ENCODE results near the gene ARMC2.
"Not testable (repeated sequence)": the region's sequence is repeated elsewhere in the genome, so short reads cannot be mapped to it uniquely, and the experiment has no call there.

The ARMC2 gene

DNA sequence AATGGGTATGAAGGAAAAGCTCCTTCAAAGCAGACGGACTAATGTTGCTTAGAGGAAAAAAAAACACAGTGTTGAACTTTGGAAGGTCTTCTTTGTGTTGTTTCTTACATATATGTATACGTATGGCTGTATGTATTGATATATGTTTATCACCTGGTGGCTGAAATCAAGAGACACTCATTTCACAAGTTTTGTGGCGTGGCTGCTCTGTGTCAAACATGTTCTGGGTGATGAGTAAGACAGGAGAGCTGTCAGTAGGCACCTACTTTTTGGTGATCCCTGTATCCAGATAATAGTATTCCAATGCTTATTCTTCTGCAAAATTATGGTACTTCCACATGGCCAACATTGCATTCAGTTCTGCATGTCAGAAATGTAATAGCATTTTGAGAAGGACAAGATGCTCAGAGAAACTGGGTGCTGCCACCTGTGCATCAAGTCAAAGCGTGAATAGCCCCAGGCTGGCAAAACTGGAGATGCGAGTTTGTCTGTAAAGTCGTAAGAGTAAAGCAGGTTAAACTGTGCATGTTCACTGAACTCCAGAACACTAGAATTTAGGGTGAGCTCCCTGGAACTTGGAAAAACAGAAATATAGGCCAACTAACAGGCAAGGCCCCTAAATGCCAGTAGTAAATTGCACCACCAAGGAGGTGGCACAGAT is 67.9 kb downstream of the ARMC2 start:
- no peak for DNase-seq (ENCODE audit: low read depth)

DNA sequence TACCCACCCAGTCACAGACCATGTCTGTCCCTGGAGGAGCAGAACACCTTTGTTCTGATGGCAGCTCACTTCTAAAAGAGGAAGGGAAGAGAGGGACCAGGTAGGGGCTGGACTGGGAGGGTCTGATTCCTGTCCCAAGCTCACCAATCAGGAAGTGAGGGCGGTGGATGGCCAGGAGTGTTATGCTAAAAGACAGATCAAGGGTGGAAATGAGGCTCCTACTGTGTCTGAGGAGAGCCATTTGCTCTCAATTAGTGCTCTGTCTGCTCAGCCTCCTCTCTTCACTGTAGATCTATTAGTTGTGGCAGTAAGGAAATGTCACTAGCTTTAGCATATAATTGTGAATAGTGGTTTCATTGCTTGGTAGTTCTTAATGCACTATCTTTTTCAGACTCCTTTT is 72.5 kb downstream of the ARMC2 start:
- DNase-seq (ENCODE audit: low read depth) = no peak

DNA sequence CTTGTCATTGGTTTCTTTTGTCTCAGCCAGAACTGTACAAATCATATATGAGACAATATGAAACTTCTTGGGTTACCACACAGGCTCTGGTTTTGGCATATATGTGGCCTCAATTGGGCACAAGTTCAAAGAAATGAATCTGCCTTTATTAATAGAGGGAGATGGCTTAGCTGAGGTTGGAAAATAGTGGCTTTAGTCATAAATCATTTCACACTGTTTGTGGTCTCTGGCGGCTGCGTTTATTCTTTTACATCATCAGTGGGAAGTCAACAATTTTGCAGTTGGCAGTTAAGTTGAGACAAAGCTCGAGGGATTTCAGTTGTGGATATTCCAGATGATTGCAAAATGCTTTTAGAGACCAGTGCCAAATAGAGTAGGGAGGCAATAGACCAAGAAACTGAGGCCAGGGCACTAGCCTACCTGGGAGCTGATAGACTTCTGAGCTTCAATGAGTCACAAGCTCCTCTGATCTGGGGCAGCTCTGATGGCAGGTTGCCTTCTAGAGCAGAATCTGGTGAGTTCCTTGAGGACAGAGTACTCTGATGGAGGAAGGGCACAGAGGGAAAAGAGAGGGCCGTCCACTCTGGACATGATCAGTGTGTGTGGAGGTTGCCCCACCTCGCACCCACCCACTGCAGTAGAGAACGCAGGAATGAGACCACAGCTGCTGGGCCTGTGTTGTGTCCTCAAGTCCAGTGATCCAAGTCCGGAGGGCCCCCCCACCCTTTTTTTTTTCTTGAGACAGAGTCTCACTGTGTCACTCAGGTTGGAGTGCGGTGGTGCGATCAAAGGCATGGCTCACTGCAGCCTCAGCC is 73.5 kb downstream of the ARMC2 start:
- peak; percentile 93 for DNase-seq (ENCODE audit: low read depth)

DNA sequence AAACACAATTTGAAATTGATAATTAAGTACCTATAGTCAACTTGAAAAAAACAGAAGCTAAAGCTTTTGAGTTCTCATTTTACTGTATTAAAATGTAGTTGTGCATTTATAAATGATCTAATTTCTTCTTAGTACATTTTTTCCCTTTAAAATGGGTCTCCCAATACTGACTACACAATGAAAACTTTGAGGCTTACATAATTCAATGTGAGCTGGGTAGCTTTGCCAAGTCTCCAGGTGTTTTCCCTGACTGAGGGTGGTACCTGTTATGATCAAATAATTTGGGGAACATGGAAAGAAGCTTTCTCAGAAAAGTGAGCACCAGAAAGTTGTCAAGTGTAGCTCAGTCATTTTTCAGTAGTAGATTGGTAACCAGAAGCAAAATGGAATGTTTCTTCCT is 74.3 kb downstream of the ARMC2 start:
- no peak for DNase-seq (ENCODE audit: low read depth)

DNA sequence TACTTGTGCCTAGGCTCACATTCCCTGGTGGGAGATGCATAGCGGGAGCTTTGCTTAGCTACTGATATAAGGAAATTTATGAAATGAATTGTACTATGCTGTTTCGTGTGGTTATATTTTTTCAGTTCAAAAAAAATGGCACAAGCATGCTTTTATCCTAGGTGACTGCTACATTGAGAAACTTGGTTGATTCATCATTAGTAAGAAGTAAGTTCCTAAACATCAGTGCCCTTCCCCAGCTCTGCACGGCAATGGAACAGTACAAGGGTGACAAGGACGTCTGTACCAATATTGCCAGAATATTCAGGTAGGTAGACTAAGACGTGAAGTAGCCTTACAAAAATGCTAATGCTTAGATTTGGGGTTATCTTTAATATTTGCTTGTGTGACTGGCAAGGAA is 79.7 kb downstream of the ARMC2 start:
- no peak for DNase-seq (ENCODE audit: low read depth)

DNA sequence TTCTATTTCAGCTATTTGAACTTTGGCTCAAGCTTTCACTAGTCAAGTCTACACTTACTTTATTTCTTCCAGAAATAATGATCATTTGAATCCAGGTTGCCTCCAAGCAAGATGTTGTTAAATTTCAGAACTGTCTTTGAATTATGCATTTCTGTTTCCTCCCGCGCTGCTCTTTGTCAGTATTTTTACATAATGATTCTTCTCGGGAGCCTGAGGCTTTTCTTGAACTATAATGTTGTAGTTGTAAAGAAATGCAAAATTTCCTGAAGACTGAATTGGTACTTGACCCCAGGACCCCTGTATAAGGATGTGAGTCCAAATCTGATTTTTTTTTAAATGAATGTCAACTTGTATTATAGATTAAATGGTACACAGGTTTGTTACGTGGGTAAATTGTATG is 80.4 kb downstream of the ARMC2 start:
- no peak for DNase-seq (ENCODE audit: low read depth)

DNA sequence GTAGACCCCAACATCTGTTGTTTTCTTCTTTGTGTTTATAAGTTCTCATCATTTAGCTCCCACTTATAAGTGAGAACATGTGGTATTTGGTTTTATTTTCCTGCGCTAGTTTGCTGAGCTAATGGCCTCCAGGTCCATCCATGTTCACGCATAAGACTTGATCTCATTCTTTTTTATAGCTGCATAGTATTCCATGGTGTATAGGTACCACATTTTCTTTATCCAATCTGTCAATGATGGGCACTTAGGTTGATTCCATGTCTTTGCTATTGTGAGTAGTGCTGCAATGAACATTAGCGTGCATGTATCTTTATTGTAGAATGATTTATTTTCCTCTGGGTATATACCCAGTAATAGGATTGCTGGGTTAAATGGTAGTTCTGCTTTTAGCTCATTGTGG is 82.9 kb downstream of the ARMC2 start:
- DNase-seq (ENCODE audit: low read depth) = not testable (repeated sequence)

DNA sequence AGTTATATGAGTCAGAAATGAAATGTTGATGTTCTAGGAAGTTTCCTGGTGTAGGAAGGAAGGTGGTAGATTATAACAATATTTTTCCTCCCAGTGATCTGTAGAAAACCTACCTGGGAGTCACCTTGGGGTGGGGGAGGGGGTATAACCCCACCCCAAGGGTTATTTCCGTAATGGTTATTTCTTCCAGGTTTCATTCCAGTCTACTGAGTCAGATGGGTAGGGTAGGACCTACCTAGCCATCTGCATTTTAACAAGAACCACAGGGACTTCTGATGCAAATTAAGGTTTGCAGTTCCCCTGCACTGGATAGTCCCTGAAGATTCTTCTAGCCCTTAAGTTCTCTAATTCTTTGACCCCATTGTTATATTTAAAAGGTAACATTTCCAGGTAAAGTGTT is 88.9 kb downstream of the ARMC2 start:
- no peak for DNase-seq (ENCODE audit: low read depth)

DNA sequence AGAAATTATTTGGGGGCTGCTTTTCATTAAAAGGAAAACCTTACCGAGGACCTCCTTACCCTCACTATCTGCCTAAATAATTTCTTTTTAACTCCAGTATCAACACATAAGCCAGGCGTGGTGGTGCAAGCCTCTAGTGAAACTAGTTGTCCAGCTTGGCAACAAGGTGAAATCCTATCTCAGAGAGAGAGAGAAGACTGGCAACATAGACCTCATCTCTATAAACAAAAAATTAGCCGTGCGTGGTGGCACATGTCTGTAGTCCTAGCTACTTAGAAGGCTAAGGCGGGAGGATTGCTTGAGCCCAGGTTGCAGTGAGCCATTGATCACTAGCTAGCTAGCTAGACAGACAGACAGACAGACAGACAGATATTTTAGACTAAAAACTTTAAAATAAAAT is 92.5 kb downstream of the ARMC2 start:
- DNase-seq (ENCODE audit: low read depth) = no peak

DNA sequence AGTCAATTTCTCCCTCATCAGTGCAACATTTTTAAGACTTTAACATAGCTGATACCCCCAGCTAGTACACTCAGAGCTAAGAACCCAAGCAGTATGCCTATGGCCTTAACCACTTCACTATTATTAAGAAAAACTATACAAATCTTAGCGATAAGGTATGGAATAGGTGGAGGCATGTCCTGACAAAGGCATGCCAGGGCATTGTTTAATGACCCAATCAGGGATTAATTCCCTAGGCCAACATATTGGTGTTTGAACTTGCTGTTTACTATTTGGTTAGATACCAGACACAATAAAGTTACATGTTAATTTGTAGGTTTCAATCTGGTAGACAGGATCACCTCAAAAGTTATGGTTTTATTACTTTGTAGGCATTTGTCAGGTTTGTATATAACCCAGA is 93.1 kb downstream of the ARMC2 start:
- no peak for DNase-seq (ENCODE audit: low read depth)

DNA sequence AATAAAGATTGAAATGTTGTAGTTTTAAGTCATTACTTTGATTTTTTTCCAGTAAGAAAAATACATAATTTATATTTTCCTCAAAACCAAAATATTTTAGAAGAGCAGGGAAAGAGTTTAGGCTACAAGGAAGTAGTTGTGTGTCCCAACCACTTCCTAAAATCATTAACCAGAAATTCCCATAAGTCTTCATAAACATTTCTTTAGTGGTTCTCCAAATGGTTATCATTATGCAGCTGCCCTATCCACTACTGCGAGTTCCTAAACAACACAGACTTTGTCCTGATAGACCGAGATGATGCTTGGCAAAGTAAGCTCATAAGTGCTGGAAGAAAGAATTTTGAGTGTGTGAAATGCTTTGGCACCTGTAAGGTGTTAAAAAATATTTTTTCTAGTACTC is 93.6 kb downstream of the ARMC2 start:
- DNase-seq (ENCODE audit: low read depth) = no peak

DNA sequence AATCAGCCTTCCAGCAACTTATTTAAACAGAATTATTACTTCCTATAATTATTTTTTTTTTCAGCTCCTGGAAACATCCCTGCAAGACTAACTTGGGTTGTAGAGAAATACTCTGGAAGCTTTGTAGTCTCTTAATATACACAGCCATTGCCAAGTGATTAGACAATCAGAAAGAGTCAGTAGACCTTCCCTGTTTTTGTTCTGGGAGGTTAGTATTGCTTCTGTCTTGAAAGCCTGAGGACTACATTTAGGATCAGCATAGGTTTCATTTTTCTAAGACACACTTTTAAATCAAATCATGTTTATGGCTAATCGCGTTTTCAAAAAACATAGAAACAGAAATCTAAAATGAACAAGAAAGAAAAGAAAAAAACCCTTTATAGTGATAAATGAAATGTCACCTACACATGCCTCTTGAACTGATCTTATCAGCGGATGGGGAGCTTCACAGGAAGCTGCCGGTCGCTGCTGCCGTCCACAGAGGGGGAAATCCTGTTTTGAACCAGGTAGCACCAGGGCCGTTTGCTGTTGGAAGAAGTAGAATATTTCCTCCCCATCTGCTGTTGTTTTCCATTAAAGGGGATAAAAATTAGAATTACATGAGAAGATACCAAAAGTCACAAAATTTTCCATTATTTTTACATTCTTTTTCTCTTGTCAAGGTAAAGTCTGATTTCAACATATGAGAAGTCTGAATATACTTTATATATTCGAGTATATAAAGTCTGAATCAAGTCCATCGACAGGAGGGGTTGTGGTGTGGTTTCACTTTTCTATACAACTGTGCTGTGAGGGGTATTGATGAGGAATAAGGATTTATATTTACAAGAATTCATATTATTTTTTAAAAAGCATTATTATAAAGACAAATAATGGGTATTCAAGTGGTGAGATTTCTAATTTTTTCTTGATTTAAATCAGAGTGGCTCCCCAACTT is 94.6 kb downstream of the ARMC2 start:
- DNase-seq (ENCODE audit: low read depth) = no peak

DNA sequence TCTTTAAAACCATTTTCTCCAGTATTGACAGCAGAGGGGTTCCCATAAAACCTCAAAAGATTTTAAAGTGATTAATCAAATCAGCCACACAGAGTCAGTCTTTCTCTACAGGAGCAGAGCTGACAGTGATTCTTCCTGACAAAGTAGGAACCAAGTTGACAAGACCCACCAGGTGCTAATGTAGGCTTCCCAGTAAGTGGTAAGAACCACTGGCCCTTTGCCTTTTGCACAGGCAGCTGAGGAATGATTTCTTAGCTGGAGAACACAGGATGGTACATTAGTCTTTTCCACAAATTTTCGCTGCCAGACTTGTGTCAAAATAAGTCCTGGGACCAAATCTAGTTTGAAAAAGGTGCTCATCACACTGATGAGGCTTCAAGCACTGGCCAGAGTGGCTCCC is 95.8 kb downstream of the ARMC2 start:
- no peak for DNase-seq (ENCODE audit: low read depth)

DNA sequence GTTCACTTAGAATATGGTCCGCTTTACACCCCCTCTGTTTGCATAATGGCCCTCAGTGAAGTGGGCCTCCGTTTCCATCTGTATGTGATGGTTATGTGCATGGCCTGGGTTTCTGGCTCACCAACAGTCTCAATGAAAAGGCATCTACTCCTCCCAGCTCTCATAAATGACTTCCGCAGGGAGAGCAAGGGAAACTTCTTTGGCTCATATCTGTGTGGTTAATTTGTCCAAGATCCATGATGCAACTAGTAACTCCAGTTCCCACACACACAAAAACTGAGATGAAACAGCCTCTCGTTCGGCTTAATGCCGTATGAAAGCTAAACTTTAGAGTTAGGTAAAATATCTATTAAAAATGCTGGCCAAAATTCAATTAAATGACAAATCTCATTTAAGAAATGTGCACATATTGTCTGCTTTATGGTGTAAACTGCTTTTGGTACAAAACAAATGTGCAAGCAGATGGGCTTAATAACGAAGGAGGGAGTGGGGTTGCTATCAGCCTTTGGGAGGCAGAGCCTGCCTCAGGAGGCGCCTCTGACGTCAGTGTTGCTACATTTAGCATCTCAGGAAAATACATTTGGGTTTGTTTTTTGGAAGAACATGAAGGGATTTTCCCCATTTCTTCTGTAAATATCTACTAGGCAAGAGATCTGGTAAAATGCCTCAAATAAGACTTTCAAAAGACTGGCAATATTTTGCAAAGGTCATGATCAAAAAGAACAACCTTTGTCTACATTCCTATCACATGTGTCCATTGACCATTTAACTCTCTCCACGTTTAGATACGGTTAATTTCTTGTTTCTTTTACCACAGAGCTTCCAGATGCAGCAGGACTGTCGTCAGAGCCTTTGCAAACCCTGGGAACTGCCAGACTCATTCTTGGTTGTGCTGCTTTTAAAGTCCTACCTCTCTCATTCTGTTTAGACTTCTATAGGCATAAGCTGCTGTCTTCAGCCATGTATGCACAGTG is 96.8 kb downstream of the ARMC2 start:
- peak; percentile 91 for DNase-seq (ENCODE audit: low read depth)

DNA sequence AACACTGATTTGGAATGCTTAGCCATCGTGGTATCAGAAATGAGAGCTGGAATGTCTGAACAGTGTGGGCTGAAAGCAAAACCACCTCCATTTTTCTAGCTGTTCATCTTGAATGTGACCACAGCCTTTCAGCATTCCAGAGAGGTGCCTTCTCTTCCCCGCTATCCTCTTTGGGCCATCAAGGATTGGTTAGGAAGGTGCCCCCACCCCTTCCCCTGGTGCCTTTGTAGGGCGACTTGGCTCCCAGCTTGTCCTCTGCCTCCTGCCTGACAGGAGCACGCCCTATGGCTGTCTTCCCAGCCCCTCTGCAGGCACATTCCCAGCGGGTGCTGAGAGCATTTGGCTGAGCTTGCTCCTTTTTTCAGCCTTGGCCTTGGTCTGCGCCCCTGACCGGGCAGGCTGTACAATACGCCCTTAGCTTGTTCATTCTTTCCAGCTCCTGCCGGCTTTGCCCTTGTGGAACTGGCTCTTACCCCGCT is 97.5 kb downstream of the ARMC2 start:
- DNase-seq (ENCODE audit: low read depth) = no peak

DNA sequence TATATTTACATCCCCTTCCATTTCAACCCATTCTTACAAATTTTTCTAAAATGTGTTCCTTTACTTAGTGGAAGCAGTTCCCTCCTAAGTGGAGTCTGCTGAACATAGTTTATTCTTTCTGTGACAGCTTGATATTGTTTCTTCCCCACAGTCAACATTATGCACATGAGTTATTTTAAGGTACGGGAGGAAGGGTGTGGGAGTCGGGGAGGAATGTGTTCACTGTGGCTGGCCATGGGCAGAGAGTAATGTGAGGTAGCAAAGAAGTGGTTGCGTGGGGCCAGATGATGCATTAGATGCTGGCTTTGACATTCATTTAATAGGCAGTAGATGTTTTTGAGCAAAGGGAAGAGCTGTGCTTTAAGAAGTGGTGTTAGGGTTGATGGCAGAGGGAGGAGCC is 98.5 kb downstream of the ARMC2 start:
- DNase-seq (ENCODE audit: low read depth) = peak; percentile 89

DNA sequence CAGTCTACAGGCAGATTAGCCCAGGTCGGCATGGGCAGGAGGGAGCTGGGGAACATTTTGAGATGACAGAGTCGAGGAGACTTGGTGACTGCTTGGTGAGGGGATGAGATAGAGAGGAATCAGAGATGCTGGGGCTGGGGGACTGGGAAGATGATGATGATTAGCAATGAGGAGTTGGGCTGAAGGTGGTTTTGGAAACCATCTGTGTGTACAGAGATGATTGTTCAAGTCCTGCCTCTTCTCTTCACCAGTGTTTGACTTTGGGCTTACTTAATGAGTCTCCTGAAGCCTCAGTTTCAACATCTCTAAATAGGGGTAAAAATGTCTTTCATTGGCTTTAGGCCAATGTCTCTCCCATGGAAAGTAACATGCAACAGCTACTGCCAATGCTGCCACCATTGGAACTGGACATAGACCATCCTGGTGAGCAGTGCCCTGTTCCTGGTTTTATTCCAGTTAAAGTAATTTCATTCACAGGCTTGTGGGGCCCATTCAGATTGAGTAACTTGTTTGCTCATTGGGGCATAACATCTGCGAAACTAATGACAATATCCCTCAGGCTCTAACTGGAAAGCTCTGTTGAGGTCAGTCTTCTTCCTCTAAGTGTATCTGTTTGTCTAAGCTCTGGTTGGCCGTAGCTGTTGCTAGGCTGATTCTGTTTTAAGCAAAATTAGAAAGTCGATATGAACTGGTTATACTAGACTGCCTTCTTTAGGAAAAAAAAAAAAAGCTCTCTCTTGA is 99.1 kb downstream of the ARMC2 start:
- DNase-seq (ENCODE audit: low read depth) = peak; percentile 97

DNA sequence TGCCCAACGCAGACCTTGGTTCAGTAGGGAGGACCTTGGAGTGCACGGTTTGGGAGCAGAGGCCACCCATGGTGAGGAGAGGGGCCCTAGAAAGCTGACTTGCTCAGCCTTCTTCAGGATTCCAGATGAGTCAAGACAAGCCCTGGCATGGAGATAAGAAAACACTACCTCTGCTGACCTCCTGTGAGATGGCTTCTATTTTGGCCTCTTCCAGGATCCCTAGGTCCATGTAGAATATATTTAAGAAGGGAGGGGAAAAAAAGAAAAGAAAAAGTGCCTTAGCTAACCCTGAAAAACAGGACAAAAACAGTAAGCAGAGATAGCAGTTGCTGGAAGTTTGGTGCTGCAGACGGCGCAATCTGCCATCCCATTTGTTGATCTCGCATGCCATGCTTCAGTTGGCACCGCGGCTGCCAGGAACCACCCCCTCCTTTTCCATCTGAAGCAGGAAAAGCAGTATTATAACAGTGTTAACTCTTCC is 100.0 kb downstream of the ARMC2 start:
- DNase-seq (ENCODE audit: low read depth) = peak; percentile 49

DNA sequence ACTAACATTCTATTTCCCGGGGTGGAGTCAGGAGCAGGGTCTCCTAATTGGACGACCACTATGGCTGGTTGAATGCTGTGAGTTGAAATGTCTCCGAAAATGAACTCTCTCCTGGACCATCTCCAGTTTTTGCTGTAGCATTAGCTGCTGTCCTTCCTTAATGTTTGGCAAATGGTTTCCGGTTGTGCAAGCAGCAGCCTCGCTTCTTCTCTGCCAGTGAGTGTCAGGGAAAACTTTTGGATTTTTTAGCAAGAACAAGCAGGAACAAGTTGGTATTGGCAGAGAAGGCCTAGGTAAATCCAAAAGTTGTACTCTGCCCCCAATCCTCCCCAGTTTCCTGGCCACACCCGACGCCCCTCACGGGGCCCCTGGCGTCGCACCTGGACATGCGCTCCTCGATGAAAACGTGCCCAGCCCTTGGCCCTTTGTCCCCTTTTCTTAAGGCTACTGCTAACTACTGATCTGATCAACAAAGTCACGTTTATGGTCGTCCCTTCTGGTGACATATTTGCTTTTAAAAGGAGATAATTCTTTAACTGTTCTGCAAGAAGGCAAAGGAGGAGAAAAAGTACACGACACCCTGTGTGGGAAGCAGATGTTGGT is 103.2 kb downstream of the ARMC2 start:
- DNase-seq (ENCODE audit: low read depth) = no peak
